NCI-H345 treated with DMSO at 0.1 percent for 48 hours (cell line): ENCODE measurements around the gene MAEL.
"Not testable (repeated sequence)": the region's sequence is repeated elsewhere in the genome, so short reads cannot be mapped to it uniquely, and the experiment has no call there.

Experiments
- DNase-seq: peaks from one replicate; lab custom pipeline; 2025; ENCODE audit not compliant: unreplicated experiment; lab: John Stamatoyannopoulos, UW

The MAEL gene

DNA sequence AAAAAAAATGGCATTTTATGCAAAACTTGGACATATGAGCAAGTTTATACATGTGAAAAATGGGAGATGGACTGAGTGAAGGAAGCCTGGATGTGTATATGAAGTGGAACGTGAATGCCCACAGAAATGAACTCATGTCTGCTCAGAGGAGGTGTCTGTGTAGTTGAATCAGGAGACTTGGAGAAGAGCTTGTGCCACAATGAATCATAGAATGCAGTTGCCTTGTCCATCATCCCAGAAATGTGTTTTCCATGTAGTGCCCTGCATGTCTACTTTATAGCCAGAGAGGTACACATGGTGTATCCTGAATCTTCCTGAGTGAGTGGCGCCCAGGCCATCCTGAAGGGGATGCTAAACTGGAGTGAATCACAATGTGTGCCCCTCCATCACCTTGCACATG, 11.1 kb upstream of the MAEL start:
- DNase-seq = no peak

DNA sequence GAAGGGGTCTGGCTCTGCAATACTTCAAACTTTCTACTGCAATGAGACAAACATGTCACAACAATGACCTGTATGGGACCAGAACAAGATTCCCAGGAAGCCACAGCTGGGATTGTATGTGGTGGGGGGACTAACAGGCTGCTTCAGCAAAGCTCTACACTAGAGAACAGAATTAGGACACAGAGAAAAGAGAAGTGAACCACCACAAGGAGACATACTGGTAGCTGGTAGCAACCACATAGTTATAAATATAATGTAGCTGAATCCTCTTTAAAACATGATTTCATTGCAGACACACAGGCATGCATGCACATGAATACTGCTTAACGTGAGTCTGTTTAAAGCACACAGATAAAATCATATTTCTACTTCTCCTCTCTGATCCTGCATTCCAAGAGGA, 10.3 kb upstream of the MAEL start:
- DNase-seq = no peak

DNA sequence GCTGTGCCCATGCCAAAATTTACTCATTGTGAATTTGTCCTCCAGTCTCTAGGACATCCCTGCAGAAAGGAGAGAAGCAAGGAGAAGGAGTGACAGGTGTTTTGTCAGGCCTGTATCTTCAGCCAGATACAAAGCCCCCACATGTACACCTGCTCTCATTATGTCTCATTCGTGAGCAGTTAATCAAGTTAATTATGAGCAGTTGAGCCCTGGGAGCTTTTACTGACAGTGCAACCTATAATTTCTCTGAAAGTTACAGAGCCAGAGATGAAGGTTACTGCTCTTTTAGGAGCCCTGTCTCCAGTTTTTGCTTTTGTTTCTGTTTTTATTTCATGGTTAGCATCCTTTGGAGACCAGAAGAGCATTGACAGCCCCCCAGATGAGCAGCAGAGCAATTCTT, 8.7 kb upstream of the MAEL start:
- DNase-seq = no peak

DNA sequence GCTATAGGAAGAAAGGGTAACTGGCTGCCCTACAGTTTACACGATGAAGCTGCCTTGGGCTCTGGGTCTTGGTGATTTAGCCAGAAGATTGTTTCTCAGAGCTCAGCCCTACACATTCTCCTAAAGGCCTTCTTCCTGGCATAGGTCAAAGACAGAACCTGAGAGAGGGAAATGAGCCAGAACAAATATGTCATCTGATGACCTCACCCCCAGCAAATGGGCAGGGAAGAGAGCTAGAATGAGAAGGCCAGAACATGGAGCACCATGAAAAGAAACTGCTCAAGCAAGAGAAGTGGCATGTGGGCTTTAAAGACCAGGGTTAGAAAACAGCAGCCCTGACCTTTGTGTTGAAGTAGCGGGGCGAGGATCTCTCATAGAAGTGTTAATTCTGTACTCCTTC, 8.3 kb upstream of the MAEL start:
- DNase-seq = no peak

DNA sequence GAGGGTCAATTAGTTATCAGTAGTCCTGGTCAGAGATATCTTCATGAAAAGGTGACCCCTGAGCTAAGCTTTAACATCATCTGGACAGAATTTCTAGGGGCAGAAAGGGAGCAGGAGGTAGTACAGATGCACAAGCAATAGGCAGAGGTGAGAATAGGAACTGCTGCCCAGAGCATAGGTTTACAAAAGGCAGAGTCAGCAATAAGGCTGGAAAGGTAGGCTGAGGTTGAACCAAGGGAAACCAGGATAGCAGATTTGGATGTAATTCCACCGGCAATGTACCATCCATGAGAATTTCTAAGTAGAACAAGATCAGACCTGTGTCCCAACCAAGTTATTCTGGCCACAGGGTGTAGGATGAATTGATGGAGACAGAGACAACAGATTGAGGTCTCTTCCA, 7.5 kb upstream of the MAEL start:
- DNase-seq = no peak

DNA sequence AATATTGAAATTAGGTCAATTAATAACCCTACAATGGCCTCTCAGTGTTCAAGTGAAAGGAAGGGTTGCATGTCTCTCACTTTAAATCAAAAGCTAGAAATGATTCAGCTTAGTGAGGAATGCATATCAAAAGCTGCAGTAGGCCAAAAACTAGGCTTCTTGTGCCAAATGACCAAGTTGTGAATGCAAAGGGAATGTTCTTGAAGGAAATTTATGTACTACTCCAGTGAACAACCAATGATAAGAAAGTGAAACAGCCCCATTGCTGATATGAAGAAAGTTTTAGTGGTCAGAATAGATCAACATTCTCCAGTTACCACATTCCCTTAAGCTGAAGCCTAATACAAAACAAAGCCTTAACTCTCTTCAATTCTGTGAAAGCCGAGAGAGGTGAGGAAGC, 10.0 kb downstream of the MAEL start:
- DNase-seq = no peak

DNA sequence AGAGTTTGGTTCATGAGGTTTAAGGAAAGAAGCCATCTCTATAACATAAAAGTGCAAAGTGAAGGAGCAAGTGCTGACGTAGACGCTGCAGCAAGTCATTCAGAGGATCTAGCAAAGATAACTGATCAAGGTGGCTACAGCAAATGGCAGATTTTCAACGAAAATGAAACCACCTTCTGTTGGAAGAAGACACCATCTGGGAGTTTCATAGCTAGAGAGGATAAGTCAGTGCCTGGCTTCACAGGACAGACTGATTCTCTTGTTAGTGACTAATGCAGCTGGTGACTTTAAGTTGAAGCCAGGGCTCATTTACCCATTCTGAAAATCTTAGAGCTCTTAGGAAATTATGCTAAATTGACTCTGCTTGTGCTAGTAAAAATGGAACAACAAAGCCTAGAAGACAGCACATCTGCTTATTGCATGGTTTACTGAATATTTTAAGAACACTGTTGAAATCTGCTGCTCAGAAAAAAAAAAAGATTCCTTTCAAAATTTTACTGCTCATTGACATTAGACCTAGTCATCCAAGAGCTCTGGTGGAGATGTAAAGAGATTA, 10.5 kb downstream of the MAEL start:
- DNase-seq = no peak

DNA sequence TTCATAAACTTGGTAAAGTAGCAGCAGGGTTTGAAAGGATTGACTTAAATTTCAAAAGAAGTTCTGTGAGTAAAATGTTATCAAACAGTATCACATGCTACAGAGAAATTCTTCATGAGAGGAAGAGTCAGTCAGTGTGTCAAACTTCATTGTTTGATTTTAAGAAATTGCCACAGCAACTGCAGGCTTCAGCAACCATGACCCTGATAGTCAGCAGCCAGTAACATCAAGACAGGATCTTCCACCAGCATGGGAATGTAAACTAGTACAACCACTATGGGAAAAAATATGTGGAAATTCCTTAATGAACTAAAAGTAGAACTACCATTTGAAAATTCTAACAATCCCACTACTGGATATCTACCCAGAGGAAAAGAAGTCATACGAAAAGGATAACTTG, 11.5 kb downstream of the MAEL start:
- no peak for DNase-seq

DNA sequence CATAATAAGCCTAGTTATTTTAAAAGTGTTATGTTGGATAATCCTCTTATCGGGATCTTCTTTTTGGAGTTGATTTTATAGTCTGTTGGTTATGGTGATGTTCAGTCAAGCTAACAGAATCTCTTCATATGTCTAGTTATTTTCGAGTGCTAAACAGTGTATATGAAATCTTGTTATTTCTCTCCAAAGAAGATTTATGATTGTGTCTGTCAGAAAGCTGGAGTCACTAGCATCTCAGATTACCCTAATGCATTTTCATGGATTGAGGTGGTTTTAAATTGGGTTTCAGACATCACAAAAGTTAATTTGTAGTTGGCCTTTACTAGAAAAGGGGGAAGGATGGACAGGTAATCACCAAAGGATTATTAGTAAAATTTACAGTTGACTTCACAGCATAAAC, 13.3 kb downstream of the MAEL start:
- no peak for DNase-seq

DNA sequence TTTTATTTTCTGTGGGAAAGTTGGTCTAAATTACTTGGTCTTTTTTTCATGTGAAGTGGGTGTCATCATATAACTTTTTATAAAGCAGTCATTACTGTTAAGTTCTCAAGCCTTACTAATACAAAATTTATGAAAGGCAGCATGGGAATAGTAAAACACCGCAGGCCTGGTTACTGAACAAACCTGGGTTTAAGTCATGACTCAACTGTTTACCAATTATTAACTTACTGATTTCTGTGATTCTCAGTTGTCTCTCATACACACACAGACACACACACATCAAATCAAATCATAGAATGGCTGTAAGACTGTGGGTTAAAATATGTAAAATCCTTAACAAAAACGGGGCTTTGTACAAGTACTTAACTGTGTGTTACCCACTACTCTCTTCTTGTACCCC, 14.6 kb downstream of the MAEL start:
- DNase-seq = no peak

DNA sequence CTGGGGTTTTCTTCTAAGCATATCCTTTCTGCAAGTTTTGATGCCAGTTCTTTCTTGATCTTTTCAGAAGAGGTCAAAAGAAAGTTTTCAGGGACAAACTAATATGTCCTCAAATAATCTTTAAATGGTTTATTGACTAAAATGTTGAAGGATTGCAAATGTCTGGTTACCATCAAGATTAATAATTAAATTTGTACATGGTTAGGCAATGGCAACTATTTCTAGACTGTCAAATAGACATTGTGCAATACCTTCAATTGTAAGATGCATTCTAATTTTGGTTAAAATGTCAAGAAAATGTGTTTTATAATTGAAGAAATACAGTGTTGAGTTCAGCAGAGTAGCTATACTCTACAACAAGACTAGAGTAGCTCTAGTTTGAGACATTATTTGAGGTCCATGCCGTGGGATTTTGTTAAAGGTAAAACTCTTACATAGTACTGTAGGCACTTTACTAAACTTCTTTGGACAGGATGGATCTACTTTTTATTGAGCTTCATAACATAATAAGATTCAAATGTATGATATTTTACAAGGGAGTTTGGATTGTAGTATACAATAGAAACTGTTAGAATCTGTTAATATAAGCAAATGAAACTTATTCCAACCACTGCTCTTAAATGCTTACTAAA, 22.6 kb downstream of the MAEL start:
- DNase-seq = no peak

DNA sequence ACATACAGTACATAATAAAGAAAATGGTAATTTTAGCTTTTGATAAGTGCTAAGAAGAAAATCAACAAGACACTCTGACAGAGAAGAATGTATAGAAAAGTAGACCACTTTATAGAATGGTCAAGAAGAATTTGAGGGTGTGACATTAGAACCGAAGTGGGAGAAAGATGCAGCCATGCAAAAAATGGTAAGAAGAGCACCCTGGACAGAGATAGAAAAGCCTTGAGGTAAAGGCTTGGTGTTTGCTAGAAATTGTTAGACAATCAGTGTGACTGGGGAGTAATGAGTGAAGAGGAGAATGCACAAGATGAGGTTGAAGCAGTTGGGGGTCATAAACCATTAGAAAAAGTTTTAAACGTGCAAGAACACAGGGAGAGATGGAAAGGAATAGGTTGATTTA, 23.5 kb downstream of the MAEL start:
- no peak for DNase-seq

DNA sequence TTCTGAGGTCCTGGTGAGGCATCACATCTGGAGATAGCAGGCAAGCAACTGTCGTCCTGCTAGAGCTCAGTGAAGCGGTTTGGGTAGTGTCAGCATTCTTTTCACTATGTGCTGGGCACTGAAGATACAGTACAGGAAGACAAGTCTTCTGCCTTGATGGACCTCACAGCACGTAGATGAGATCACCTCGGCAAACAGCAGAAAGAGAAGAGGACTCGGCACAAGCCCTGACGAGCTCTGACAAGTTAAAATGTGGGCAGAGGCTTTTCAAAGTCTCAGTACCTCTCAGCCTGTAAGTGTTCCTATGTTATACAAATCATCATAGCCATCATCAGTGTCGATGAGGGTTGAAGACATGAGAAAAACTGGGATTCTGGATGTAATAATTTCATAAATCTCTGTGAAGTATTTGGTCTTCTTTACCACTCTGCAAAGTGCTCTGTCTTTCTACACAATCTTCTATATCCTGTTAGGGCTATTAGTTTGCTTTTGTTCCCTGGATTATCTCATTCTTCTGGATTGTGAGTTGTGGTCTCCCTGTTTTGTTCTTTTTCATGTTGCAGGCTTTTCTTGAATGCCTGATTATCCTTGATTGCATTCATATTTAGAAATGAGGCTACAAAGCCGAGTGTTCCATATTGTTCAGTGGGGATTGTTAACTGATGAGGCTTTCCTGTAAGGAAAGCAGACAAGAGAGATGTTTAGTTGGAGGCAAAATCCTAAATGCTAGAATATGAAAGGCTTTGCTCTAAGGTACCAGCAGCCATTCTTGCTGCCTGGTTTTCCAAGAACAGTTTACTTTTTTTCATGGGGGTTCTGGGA, 24.2 kb downstream of the MAEL start:
- no peak for DNase-seq

DNA sequence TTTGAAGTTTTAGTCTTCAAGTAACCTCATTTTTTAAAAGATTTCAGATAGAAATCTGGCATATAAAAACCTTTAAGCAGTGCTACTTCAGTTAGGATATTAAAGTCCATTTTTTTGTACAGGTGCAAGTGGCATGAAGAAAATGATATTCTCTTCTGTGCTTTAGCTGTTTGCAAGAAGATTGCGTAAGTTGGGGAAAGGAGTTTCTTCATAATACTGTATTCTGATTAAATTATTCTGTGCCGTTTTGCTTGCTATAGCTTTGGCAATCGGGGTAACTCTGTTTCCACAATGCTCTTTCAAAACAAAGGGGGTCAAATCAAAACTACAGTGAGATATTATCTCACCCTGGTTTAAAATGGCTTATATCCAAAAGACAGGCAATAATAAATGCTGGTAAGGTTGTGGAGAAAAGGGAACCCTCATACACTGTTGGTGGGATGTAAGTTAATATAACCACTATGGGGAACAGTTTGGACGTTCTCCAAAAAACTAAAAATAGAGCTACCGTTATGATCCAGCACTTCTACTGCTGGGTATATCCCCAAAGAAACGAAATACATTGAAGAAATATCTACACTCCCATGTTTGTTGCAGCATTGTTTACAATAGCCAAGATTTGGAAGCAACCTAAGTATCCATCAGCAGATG, 27.1 kb downstream of the MAEL start:
- DNase-seq = no peak

DNA sequence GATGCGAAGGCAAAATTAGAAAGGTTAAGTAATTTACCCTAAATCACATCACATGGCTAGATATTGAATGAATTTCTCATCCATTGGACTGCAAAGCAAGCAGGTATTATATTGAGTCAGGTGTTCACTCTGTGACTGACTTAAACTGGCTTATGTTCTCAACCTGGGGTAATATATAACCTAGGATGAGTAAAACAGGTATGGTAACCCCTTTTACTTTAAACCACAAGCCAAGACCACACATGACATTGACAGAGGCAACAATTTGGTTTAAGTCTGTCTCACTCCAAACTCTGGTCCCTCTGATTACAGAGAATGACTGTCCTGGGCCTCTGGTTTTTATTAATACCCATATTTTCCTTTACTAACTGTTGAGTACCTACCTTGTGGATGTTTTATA, 33.3 kb downstream of the MAEL start:
- DNase-seq = no peak

DNA sequence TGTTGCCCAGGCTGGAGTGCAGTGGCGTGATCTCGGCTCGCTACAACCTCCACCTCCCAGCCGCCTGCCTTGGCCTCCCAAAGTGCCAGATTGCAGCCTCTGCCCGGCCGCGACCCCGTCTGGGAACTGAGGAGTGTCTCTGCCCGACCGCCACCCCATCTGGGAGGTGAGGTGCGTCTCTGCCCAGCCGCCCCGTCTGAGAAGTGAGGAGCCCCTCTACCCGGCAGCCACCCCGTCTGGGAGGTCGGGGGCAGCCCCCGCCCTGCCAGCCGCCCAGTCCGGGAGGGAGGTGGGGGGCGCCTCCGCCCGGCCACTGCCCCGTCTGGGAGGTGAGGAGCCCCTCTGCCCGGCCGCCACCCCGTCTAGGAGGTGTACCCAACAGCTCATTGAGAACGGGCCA, 40.5 kb downstream of the MAEL start:
- not testable (repeated sequence) for DNase-seq

DNA sequence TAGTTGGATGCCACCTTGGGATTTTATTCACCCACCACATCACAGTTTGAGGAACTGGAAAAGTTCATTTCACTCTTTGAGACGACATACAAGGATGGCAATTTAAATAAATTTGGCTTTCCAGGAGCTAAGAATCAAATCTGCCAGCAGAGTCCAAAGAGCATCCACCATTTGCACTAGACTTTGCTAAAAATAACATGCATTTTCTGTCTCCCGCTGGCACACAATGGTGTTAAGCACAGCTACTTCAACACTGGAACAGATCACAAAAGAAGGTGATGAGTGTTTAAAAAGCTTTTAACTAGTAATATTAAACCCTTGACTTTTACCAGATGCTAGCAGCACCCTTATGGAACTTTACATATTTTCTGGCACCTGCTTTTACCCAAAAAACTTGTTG, 44.6 kb downstream of the MAEL start:
- peak; percentile 60 for DNase-seq

DNA sequence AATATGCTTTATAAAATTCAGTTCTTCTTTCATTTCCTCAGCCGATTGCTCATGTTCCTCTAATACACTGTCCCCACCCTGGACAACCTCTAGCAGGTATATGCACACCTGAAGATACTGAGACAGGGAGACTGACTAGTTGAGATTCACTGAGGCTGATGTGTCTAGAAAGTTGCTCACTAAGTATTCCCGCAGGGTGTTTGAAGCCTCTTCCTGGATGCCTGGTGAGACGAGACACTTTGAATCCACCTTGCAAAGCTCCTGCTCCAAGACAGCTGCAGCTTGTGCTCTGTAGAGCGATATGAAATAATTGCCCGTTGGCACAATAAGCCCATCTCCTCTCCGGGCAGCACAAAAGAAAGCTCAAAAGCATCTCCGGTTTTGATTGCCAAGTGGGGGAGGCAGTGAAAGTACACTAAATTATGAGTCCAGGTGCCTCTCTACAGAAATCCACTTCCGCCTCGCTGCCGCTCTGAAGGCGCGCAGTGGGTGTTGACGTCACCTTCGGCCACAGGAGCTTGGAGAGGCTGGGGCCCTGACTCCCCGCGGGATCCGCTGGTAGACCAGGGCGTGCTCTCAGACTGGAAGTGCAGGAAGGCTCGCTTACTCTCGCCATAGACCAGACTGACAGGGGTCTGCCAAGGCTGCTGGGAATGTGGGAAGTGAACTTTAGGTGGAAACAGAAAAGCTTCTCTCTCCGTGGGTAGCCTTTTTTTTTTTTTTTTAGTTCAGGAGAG, 54.8 kb downstream of the MAEL start:
- peak; percentile 81 for DNase-seq

DNA sequence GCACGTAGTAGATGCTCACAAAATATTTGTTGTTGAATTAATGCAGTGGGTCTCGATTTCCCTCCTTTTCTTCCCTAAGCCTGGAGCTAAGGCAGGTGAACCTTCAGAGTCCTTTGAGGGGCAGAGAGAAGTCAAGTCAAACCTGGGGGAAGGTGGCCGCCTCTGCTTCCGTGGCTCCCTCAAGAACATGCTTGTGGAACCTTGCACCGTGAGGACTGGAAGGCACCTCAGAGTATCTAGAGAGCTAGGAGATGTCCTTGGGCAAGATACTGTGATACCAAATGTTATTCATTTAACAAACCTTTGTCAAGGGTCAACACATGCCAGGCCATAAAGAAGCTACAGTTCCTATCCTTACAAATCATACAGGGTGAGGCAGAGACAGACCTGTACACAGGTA, 62.8 kb downstream of the MAEL start:
- no peak for DNase-seq

DNA sequence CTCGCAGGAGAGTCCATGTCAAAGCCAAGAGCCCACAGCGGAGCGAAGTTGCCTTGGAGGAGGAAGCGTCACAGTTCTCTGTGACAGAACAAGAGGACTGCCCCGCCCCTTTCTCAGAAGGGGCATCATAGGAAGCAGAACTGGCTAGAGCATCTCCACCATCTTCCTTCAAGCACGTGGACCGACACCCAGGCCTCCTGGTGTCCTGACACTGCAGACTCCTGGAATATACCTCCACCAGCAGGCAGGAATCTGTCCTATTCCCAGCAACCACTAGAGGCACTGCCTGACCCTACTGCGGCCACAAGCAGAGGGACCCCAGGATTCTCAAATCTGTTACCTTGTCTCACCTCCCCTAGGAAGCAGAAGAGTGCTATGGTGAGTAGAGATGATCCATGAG, 63.3 kb downstream of the MAEL start:
- no peak for DNase-seq

DNA sequence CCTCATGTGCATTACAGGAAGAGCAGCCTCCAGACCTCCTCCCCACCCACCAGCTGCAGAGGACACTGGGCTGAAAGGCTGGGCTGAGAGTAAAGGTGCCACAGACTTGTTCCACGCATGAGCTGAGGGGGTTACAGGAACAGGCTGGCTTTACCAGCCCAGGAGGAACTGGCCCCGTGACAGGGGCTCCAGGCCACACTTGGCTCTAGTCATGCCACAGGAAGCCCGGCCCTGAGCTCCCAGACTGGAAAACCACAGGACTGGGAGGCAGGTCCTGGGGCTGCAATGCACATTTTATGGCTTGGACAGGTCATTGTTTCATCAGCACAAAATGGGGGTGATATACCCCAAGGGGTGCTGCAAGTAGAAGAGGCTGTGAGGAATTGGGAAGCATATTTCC, 65.5 kb downstream of the MAEL start:
- no peak for DNase-seq
